AG10803 (cell line): ENCODE results near the gene STEAP2.
"Not testable (repeated sequence)": the region's sequence is repeated elsewhere in the genome, so short reads cannot be mapped to it uniquely, and the experiment has no call there.

Experiments
- DNase-seq: peaks from one replicate; pipeline ENCODE4 v3.0.0; 2010; ENCODE audit warnings: low read depth
- H3K4me3 ChIP-seq: 2 replicates; pipeline ENCODE4 v1.5.1; 2011; ENCODE audit warnings: mild to moderate bottlenecking, low read length, control low read depth
- CTCF ChIP-seq: conservative IDR thresholded peaks from 2 replicates; pipeline ENCODE4 v1.5.1; 2011; ENCODE audit warnings: mild to moderate bottlenecking, low read length, control low read depth, inconsistent platforms

STEAP2 gene

GRCh38 chr7:90180649-90181048 is 30.9 kb upstream of the STEAP2 start:
- H3K4me3 ChIP-seq: no peak overlapping the region
- DNase-seq: no peak
- TF ChIP-seq CTCF: no peak

GRCh38 chr7:90181485-90181884 is 30.1 kb upstream of the STEAP2 start:
- DNase-seq: no peak
- no peak for TF ChIP-seq CTCF
- no peak overlapping the region for H3K4me3 ChIP-seq

GRCh38 chr7:90186290-90186689 is 25.2 kb upstream of the STEAP2 start:
- not testable (repeated sequence) for H3K4me3 ChIP-seq, DNase-seq

- no peak for DNase-seq
- TF ChIP-seq CTCF: no peak
- H3K4me3 ChIP-seq: no peak overlapping the region
Measured at GRCh38 chr7:90187507-90188050, 24.0 kb upstream of the STEAP2 start.

- H3K4me3 ChIP-seq: no peak overlapping the region
- TF ChIP-seq CTCF: no peak
- no peak for DNase-seq
Measured at GRCh38 chr7:90188281-90188680, 23.3 kb upstream of the STEAP2 start.

GRCh38 chr7:90190995-90191394 is 20.5 kb upstream of the STEAP2 start:
- DNase-seq: no peak
- H3K4me3 ChIP-seq: no peak overlapping the region
- no peak for TF ChIP-seq CTCF

GRCh38 chr7:90191648-90192047 is 19.9 kb upstream of the STEAP2 start:
- DNase-seq: no peak
- TF ChIP-seq CTCF: no peak
- H3K4me3 ChIP-seq: no peak overlapping the region
